Measurements from ENCODE around the gene BPIFA2. TPM values are rescaled to one million over a fixed set of nuclear protein-coding genes. Genes with fewer than 3 reads are reported as not detected.

The BPIFA2 gene
- polyA plus RNA-seq, 1 donor from 2014 or later, result not detected

- Histone ChIP-seq H3K27me3 (ENCODE audit: insufficient read depth, low read depth, low read length) (no peaks in the 10 kb centered on the region), H3K4me3 (ENCODE audit: low read length) (no peak overlapping the region), H3F3A (ENCODE audit: insufficient read depth, low read length, poor library complexity, severe bottlenecking) (no peaks in the 10 kb centered on the region), H3K27ac (ENCODE audit: low read length) (no peak overlapping the region), H3K9ac (ENCODE audit: low read length) (no peak overlapping the region), H3K9me2 (ENCODE audit: insufficient read depth, low read length) (no peaks in the 10 kb centered on the region), H3K79me2 (replicated peaks; ENCODE audit: insufficient read depth, low read length) (no peaks in the 10 kb centered on the region), H3K4me2 (ENCODE audit: low read length) (no peak overlapping the region), H3K36me3 (ENCODE audit: insufficient read depth, low read length) (no peaks in the 10 kb centered on the region), H2AFZ (ENCODE audit: low read depth, low read length) (no peak overlapping the region), H4K20me1 (ENCODE audit: insufficient read depth) (no peaks in the 10 kb centered on the region), H3K9me3 (ENCODE audit: low read length) (no peaks in the 10 kb centered on the region)
- TF ChIP-seq TAF1 (IDR thresholded peaks at IDR 0.05; ENCODE audit: low read depth), result no peak
- no peak for TF ChIP-seq EP300 (conservative IDR thresholded peaks at IDR 0.05; ENCODE audit: poor library complexity, severe bottlenecking)
- no peak for TF ChIP-seq EZH2 (IDR thresholded peaks at IDR 0.05; ENCODE audit: borderline replicate concordance, insufficient read depth, low read length, poor library complexity, severe bottlenecking)
Measured at GRCh38 chr20:33139467-33139866, 28.5 kb upstream of the BPIFA2 start.

- no peaks in the 10 kb centered on the region for H3K36me3 ChIP-seq (ENCODE audit: insufficient read depth, low read length)
- no peaks in the 10 kb centered on the region for H4K20me1 ChIP-seq (ENCODE audit: insufficient read depth)
- no peaks in the 10 kb centered on the region for H3K79me2 ChIP-seq (replicated peaks; ENCODE audit: insufficient read depth, low read length)
- H3K9ac ChIP-seq (ENCODE audit: low read length), result no peak overlapping the region
- H3F3A ChIP-seq (ENCODE audit: insufficient read depth, low read length, poor library complexity, severe bottlenecking), result no peaks in the 10 kb centered on the region
- H3K9me2 ChIP-seq (ENCODE audit: insufficient read depth, low read length), result no peaks in the 10 kb centered on the region
- H3K27ac ChIP-seq (ENCODE audit: low read length), result no peak overlapping the region
- no peaks in the 10 kb centered on the region for H3K27me3 ChIP-seq (ENCODE audit: insufficient read depth, low read depth, low read length)
- H2AFZ ChIP-seq (ENCODE audit: low read depth, low read length), result no peak overlapping the region
- no peak for TF ChIP-seq SMC3 (conservative IDR thresholded peaks at IDR 0.05; ENCODE audit: poor library complexity)
- TF ChIP-seq, protein P1, sequence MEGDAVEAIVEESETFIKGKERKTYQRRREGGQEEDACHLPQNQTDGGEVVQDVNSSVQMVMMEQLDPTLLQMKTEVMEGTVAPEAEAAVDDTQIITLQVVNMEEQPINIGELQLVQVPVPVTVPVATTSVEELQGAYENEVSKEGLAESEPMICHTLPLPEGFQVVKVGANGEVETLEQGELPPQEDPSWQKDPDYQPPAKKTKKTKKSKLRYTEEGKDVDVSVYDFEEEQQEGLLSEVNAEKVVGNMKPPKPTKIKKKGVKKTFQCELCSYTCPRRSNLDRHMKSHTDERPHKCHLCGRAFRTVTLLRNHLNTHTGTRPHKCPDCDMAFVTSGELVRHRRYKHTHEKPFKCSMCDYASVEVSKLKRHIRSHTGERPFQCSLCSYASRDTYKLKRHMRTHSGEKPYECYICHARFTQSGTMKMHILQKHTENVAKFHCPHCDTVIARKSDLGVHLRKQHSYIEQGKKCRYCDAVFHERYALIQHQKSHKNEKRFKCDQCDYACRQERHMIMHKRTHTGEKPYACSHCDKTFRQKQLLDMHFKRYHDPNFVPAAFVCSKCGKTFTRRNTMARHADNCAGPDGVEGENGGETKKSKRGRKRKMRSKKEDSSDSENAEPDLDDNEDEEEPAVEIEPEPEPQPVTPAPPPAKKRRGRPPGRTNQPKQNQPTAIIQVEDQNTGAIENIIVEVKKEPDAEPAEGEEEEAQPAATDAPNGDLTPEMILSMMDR (IDR thresholded peaks at IDR 0.05; ENCODE audit: poor library complexity, severe bottlenecking), result no peak
- no peak for TF ChIP-seq EP300 (conservative IDR thresholded peaks at IDR 0.05; ENCODE audit: poor library complexity, severe bottlenecking)
- TF ChIP-seq TAF1 (IDR thresholded peaks at IDR 0.05; ENCODE audit: low read depth), result no peak
- TF ChIP-seq EZH2 (IDR thresholded peaks at IDR 0.05; ENCODE audit: borderline replicate concordance, insufficient read depth, low read length, poor library complexity, severe bottlenecking), result no peak
- no peak for TF ChIP-seq POLR2AphosphoS5 (IDR thresholded peaks at IDR 0.05)
- no peak for TF ChIP-seq RAD21 (conservative IDR thresholded peaks at IDR 0.05)
- TF ChIP-seq MXI1 (conservative IDR thresholded peaks at IDR 0.05; ENCODE audit: poor library complexity, severe bottlenecking), result no peak
- TF ChIP-seq REST (IDR thresholded peaks at IDR 0.05; ENCODE audit: borderline replicate concordance), result no peak
- H3K4me2 ChIP-seq (ENCODE audit: low read length), result no peak overlapping the region
- no peak overlapping the region for H3K4me3 ChIP-seq (ENCODE audit: low read length)
- no peaks in the 10 kb centered on the region for H3K9me3 ChIP-seq (ENCODE audit: low read length)
Measured at GRCh38 chr20:33145521-33145920, 22.4 kb upstream of the BPIFA2 start.
